Transverse colon (tissue), 3 donors: ENCODE data around the gene MTRF1L.

Experiments used
- CTCF ChIP-seq, 5 experiments: fragments of 200-600 bp in 3 of 5; fragments of 450-650 bp in 2 of 5; sonication (generic) in 3 of 5; IDR thresholded peaks; 1 replicate in 2 of 5; 2 replicates in 3 of 5; pipeline ENCODE4 v1.5.1; 2016 to 2017; ENCODE audit warnings: antibody characterized with exemption in 5 of 5, inconsistent platforms in 3 of 5, mild to moderate bottlenecking in 2 of 5, moderate library complexity in 1 of 5
- EP300 ChIP-seq: sonication (generic); formaldehyde crosslinking; IDR thresholded peaks from one replicate; pipeline ENCODE4 v1.6.1; 2017; ENCODE audit warnings: antibody characterized with exemption, low read depth
- POLR2A ChIP-seq: fragments of 450-650 bp; IDR thresholded peaks from one replicate; pipeline ENCODE4 v1.6.1; 2016; ENCODE audit warnings: antibody characterized with exemption, mild to moderate bottlenecking, moderate library complexity

GRCh38 chr6:152986978-152987377 is 15.5 kb downstream of the MTRF1L start:
- no peak for TF ChIP-seq CTCF (IDR thresholded peaks at IDR 0.05)
- no peak for TF ChIP-seq POLR2A
- no peak for TF ChIP-seq EP300
